HepG2 (cell line): ENCODE results near the gene S100A4. TPM values are rescaled to one million over a fixed set of nuclear protein-coding genes. Genes with fewer than 3 reads are reported as not detected.

Source experiments
- E2F5 ChIP-seq: sonication (generic); formaldehyde crosslinking; conservative IDR thresholded peaks from 2 replicates; pipeline ENCODE4 v1.4.0; 2020; ENCODE audit warnings: missing genetic modification reagents
- HNRNPK ChIP-seq: fragments of 200-400 bp; formaldehyde crosslinking; IDR thresholded peaks from 2 replicates; pipeline ENCODE4 v1.6.1; 2018; ENCODE audit warnings: low read length, low read depth, moderate library complexity, mild to moderate bottlenecking; ENCODE audit not compliant: poor library complexity, severe bottlenecking
- KAT2B ChIP-seq: fragments of 150-350 bp; IDR thresholded peaks from 2 replicates; pipeline ENCODE4 v1.6.1; 2014; ENCODE audit warnings: low read depth, low read length, borderline replicate concordance
- MEF2D ChIP-seq: sonication (generic); formaldehyde crosslinking; IDR thresholded peaks from 2 replicates; pipeline ENCODE4 v1.5.1; 2020; ENCODE audit warnings: mild to moderate bottlenecking, missing genetic modification reagents
- NR1H2 ChIP-seq: sonication (generic); formaldehyde crosslinking; IDR thresholded peaks from 2 replicates; pipeline ENCODE4 v1.8.1; 2022; ENCODE audit warnings: low read depth, missing genetic modification reagents, borderline replicate concordance
- TBL1XR1 ChIP-seq: fragments of 150-350 bp; IDR thresholded peaks from 2 replicates; pipeline ENCODE4 v1.6.1; 2014; ENCODE audit warnings: borderline replicate concordance, low read length; ENCODE audit not compliant: partially characterized antibody
- THRA ChIP-seq: sonication (generic); formaldehyde crosslinking; IDR thresholded peaks from 2 replicates; pipeline ENCODE4 v1.4.0; 2020; ENCODE audit warnings: missing genetic modification reagents, borderline replicate concordance
- TMF1 ChIP-seq: sonication (generic); formaldehyde crosslinking; IDR thresholded peaks from 2 replicates; pipeline ENCODE4 v1.8.1; 2022; ENCODE audit warnings: low read depth, missing genetic modification reagents
- ZBTB34 ChIP-seq: sonication (generic); formaldehyde crosslinking; IDR thresholded peaks from 2 replicates; pipeline ENCODE4 v1.8.0; 2022; ENCODE audit warnings: mild to moderate bottlenecking, missing genetic modification reagents
- ZNF20 ChIP-seq: sonication (generic); formaldehyde crosslinking; IDR thresholded peaks from 2 replicates; pipeline ENCODE4 v1.4.0; 2020; ENCODE audit warnings: mild to moderate bottlenecking, moderate library complexity, missing genetic modification reagents
- ZNF260 ChIP-seq: sonication (generic); formaldehyde crosslinking; IDR thresholded peaks from 2 replicates; pipeline ENCODE4 v1.4.0; 2020; ENCODE audit warnings: missing genetic modification reagents, low read depth, mild to moderate bottlenecking, borderline replicate concordance
- ZNF292 ChIP-seq: sonication (generic); formaldehyde crosslinking; IDR thresholded peaks from 2 replicates; pipeline ENCODE4 v1.8.1; 2022; ENCODE audit warnings: mild to moderate bottlenecking, low read depth, missing genetic modification reagents, borderline replicate concordance
- ZNF362 ChIP-seq: sonication (generic); formaldehyde crosslinking; IDR thresholded peaks from 2 replicates; pipeline ENCODE4 v1.4.0; 2020; ENCODE audit warnings: missing genetic modification reagents, mild to moderate bottlenecking, borderline replicate concordance
- ZNF563 ChIP-seq: sonication (generic); formaldehyde crosslinking; IDR thresholded peaks from 2 replicates; pipeline ENCODE4 v1.8.0; 2022; ENCODE audit warnings: mild to moderate bottlenecking, moderate library complexity, missing genetic modification reagents
- ZNF574 ChIP-seq: sonication (generic); formaldehyde crosslinking; IDR thresholded peaks from 2 replicates; pipeline ENCODE4 v1.4.0; 2020; ENCODE audit warnings: missing genetic modification reagents
- polyA plus RNA-seq, 8 experiments: library from polyadenylated mRNA; depleted of rRNA in 3 of 8; stranded (reverse) in 7 of 8; unstranded in 1 of 8; fragments of >200 nt; fragmentation: Illumina TruSeq in 4 of 8; extraction: Trizol in 4 of 8; gene quantifications; 2 replicates each; pipeline versions ENCODE4 v1.2.1 to v1.2.3, GENCODE V29; 2011 to 2016; ENCODE audit warnings: low read depth in 4 of 8, missing spikeins in 1 of 8, mixed read lengths in 1 of 8; ENCODE audit not compliant: insufficient read depth in 1 of 8
- total RNA-seq, 5 experiments: library from RNA; depleted of rRNA; stranded (reverse); fragments of >200 nt; fragmentation: Illumina TruSeq; extraction: Trizol; gene quantifications; 2 replicates each; pipeline ENCODE4 v1.2.3, GENCODE V29; 2016; ENCODE audit warnings: low read depth in 1 of 5
- TF ChIP-seq, protein P1 (sequence below): sonication (generic); formaldehyde crosslinking; IDR thresholded peaks from 2 replicates; pipeline ENCODE4 v1.5.0; 2020; ENCODE audit warnings: missing genetic modification reagents, mild to moderate bottlenecking, borderline replicate concordance
- TF ChIP-seq, protein P2 (sequence below): sonication (generic); formaldehyde crosslinking; IDR thresholded peaks from 2 replicates; pipeline ENCODE4 v1.4.0; 2020; ENCODE audit warnings: mild to moderate bottlenecking, missing genetic modification reagents

The S100A4 gene
- total and polyA plus RNA-seq, 2 of the 13 experiments (the other 11 are each of a cell fraction or from before 2014, with no cell fraction given) = 12.9 to 20.2 TPM

DNA sequence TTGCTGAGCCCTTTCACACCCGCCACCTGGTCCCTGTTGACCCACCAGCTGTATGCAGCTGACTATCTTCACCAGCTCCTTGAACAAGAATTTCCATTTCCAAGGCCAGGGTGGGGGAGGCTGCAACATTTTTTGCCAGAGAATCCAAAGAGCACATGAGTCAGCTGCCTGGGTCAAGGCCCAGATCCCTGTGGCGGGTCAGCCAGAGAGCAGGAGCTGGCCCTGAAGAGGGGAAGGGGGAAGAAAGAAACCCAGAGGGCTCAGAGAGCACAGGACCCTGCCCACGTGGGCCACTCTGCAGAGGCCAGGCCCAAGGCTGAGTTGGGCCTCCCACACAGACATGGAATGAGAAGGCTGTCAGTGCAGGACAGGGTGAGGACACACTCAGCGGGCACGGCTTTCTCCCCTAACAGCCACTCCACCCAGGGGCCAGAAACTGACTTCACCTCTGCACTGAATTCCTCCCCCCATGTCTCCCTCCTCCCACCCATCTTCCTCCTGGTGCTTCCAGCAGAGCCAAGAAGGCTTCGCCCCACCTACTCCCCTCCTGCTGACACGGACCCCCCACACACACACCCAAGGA lies 38.7 kb downstream of the S100A4 start (continued):
- no peak for TF ChIP-seq ZNF260 (CRISPR knock-in tag)
- no peak for TF ChIP-seq TBL1XR1
- TF ChIP-seq MEF2D = 0 out of 2 replicates have a peak, but pooled peaks have one; percentile 49
- TF ChIP-seq E2F5 = no peak
- TF ChIP-seq ZBTB34 (CRISPR knock-in tag) = no peak
- no peak for TF ChIP-seq KAT2B
- TF ChIP-seq NR1H2 (CRISPR knock-in tag) = no peak
- 0 out of 2 replicates have a peak, but pooled peaks have one; percentile 18 for TF ChIP-seq ZNF362 (CRISPR knock-in tag)
- TF ChIP-seq ZNF20 (CRISPR knock-in tag) = no peak
- 0 out of 2 replicates have a peak, but pooled peaks have one; percentile 23 for TF ChIP-seq ZNF574 (CRISPR knock-in tag)
- TF ChIP-seq TMF1 (CRISPR knock-in tag) = no peak
- TF ChIP-seq, protein P1, sequence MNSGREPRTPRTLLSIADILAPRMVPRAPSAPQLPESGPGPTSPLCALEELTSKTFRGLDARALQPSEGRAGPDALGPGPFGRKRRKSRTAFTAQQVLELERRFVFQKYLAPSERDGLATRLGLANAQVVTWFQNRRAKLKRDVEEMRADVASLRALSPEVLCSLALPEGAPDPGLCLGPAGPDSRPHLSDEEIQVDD = no peak
- no peak for TF ChIP-seq THRA (CRISPR knock-in tag)
- TF ChIP-seq HNRNPK = no peak
- TF ChIP-seq ZNF292 (CRISPR knock-in tag) = 0 out of 2 replicates have a peak, but pooled peaks have one; percentile 51
- TF ChIP-seq, protein P2, sequence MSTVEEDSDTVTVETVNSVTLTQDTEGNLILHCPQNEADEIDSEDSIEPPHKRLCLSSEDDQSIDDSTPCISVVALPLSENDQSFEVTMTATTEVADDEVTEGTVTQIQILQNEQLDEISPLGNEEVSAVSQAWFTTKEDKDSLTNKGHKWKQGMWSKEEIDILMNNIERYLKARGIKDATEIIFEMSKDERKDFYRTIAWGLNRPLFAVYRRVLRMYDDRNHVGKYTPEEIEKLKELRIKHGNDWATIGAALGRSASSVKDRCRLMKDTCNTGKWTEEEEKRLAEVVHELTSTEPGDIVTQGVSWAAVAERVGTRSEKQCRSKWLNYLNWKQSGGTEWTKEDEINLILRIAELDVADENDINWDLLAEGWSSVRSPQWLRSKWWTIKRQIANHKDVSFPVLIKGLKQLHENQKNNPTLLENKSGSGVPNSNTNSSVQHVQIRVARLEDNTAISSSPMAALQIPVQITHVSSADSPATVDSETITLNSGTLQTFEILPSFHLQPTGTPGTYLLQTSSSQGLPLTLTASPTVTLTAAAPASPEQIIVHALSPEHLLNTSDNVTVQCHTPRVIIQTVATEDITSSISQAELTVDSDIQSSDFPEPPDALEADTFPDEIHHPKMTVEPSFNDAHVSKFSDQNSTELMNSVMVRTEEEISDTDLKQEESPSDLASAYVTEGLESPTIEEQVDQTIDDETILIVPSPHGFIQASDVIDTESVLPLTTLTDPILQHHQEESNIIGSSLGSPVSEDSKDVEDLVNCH (CRISPR knock-in tag) = no peak
- TF ChIP-seq ZNF563 = no peak
